Frontal cortex (tissue), 4 donors: ENCODE measurements around the gene ANAPC2. TPM values are rescaled to one million over a fixed set of nuclear protein-coding genes. Genes with fewer than 3 reads are reported as not detected.

ENCODE experiments used
- DNase-seq, 2 donors: peaks; one replicate each; pipeline ENCODE4 v3.0.0; 2012; ENCODE audit warnings: low spot score in 2 of 2
- FAIRE-seq: peaks from 2 replicates; lab custom pipeline; 2012; peaks lifted over from hg19 to GRCh38; lab: Jason Lieb, UNC
- total RNA-seq: library from RNA; depleted of rRNA; stranded (reverse); fragments of >200 nt; gene quantifications from one replicate; pipeline ENCODE4 v1.2.3, GENCODE V29; 2014
- donor health status: control.
- donor health status: control.
- donor health status: control.

ANAPC2 gene, protein sequence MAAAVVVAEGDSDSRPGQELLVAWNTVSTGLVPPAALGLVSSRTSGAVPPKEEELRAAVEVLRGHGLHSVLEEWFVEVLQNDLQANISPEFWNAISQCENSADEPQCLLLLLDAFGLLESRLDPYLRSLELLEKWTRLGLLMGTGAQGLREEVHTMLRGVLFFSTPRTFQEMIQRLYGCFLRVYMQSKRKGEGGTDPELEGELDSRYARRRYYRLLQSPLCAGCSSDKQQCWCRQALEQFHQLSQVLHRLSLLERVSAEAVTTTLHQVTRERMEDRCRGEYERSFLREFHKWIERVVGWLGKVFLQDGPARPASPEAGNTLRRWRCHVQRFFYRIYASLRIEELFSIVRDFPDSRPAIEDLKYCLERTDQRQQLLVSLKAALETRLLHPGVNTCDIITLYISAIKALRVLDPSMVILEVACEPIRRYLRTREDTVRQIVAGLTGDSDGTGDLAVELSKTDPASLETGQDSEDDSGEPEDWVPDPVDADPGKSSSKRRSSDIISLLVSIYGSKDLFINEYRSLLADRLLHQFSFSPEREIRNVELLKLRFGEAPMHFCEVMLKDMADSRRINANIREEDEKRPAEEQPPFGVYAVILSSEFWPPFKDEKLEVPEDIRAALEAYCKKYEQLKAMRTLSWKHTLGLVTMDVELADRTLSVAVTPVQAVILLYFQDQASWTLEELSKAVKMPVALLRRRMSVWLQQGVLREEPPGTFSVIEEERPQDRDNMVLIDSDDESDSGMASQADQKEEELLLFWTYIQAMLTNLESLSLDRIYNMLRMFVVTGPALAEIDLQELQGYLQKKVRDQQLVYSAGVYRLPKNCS
- total RNA-seq = 22.4 TPM

DNA sequence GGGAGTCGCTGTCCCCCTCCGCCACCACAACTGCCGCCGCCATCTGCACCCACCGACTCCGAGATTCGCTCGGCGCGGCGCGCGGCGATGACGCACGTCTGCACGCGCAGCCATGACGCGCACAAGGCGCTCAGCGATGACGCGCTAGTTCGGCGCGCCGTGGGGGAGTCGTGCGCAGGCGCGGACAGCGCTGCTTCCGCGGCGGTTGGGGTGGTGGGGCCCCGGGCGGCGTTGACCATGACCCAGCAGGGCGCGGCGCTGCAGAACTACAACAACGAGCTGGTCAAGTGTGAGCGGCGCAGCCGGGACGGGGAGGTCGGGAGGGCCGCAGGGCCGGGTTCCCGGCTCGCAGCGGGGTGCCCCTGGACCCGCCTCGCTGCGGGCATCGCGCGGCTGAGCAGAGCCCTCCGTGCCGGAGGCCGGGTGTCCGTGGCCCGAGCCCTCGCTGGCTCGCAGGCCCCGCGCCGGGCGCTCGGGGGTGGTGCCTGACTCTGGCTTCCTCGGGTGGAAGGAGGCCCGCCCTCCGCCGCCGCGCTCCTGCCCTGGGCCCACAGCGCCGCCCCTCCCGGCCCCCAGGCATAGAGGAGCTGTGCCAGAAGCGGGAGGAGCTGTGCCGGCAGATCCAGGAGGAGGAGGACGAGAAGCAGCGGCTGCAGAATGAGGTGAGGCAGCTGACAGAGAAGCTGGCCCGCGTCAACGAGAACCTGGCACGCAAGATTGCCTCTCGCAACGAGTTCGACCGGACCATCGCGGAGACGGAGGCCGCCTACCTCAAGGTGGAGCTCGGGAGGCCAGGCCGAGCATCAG, at the start of gene ANAPC2, which contains the start of gene SSNA1:
TSS of gene ANAPC2 (minus strand) at position 71 of the 807 bp plus-strand sequence. CDS start at position 43, 28 bp downstream.
TSS of gene SSNA1 (plus strand) at position 187 of the 807 bp plus-strand sequence. CDS start at position 238, 51 bp downstream.
- peak; percentile 95 for DNase-seq
- no peak for FAIRE-seq

DNA sequence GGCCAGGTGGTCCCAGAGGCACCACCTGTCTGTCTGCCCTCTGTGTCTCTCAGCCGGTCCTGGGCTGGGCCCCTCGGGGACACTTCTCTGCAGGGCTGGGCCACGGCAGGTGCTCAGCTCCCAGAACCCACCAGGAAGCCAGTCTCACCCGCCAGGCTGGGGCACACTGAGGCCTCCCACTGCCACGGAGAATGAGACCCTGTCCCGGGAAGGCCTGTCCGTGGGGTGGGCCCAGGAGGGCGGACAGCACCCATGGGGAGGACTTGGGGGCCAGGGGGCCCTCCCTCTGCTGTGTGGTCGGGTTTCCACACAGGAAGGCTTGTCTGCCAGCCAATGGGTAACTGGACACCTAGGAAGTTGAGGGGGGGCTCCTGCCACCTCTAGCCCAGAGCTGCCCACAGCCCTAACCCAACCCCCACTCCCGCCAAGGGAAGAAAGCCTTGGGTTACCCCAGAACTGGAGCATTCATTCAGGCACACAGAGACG, 48.6 kb upstream of the ANAPC2 start:
- FAIRE-seq (no peak), DNase-seq (no peak)

DNA sequence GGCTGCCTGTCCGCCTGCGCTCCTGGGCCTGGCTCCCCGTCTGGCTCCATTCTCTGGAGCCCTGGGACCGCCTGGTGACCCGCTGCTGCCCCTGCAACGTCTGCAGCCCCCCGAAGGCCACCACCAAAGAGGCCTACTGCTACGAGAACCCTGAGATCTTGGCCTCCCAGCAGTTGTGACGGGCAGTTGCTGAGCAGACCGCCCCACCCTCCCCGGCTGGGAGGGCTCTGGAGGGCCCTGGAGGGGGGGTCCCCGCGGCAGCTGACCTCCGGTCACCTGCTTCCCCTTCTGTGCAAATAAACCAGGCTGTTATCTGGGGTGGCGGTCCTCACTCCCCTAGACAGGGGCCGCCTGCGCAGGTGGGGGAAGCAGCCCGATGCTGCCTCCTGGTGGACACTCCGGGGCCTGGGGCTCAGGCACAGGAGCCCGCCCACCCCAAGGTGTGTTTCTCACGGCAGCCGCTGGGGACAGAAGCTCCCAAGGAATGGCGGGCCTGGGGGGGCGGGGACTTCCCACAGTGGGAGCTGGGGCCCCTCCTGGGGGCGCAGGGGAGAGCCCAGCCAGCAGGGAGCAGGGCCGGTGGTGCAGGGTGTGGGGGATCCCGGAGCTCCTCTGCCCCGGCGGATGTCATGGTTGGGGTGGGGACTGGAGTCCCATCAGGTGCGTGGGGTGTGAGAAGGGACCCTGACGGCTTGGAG, 48.0 kb upstream of the ANAPC2 start:
- DNase-seq (peak; percentile 90 to 98), FAIRE-seq (no peak)

DNA sequence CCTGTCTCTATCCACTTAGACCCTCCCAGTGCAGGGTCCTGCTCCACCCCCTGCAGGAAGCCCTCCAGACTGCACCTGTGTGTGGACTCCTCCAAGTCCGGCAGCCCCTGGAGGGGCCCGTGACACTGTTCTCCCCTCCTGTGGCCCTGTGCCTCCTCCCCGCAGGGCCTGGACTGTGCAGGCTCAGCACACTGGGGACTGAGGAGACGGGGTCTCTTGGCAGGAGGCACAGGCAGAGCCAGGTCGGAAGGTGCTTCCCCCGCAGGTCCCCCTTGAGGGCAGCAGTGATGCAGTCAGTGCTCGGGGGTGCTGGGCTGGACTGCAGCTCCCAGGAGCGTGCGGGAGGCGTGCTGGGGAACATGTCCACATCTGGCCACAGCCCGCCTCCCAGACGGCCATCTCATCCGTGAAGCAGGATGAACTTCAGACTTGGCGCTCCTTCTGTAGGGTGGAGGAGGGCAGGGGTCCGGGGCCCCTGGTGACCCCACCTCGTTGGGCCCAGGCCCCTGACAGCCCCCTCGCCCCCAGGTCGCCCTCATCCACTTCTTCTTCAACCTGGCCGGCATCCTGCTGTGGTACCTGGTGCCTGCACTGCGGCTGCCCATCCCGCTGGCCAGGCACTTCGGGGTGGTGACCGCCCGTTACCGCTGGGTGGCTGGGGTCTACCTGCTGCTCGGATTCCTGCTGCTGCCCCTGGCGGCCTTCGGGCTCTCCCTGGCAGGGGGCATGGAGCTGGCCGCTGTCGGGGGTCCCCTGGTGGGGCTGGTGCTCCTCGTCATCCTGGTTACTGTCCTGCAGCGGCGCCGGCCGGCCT, 47.3 kb upstream of the ANAPC2 start:
- no peak for DNase-seq

DNA sequence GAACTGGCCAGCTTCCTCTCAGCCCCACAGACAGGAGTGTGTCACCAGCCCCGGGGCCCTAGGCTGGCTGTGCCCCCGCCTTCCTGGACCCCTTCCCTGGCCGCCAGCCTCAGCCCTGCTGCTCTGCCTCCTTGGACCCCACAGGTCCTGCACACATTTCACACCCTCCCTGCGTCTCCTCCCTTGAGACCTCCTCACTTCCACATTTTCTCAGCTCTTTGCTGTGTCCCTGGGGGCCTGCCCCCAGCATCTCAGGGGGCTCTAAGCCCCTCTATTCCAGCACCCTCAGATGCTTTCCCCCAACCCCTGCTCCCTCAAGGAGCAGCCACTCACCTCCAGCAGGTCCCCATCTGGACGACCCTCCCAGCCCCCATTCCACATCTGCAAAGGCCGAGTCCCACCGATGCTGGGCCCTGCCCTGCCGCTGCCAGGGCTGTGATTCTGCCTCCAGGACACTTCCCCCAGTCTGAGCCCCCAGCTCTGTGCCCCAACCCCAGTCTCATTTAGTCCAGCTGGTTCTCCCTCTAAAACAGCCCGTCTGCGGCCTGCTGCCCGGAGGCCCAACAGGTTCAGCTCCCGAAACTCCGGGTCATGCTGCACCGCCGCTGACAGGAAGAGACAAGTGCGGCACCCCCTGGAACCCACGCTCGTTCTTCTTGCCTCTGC, 46.5 kb upstream of the ANAPC2 start:
- DNase-seq (no peak), FAIRE-seq (no peak)

More for the DNA sequence above, 47.3 kb upstream of the ANAPC2 start:
- no peak for FAIRE-seq

DNA sequence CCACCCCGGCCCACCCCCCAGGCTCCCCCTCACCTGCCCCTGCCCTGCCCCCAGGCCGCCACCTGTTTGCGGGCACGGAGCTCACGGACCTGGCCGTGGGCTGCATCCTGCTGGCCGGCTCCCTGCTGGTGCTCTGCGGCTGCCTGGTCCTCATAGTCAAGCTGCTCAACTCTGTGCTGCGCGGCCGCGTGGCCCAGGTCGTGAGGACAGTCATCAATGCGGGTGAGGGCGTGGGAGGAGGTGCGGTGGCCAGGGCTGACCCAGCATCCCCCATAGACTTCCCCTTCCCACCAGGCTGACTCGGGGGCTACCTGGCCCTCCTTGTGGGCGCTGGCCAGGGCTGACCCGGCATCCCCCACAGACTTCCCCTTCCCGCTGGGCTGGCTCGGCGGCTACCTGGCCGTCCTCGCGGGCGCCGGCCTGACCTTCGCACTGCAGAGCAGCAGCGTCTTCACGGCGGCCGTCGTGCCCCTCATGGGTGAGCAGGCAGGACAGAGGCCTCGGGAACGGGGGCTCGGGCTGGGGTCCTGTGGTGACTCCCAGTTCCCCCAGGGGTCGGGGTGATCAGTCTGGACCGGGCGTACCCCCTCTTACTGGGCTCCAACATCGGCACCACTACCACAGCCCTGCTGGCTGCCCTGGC, 45.8 kb upstream of the ANAPC2 start:
- FAIRE-seq (no peak), DNase-seq (no peak)

DNA sequence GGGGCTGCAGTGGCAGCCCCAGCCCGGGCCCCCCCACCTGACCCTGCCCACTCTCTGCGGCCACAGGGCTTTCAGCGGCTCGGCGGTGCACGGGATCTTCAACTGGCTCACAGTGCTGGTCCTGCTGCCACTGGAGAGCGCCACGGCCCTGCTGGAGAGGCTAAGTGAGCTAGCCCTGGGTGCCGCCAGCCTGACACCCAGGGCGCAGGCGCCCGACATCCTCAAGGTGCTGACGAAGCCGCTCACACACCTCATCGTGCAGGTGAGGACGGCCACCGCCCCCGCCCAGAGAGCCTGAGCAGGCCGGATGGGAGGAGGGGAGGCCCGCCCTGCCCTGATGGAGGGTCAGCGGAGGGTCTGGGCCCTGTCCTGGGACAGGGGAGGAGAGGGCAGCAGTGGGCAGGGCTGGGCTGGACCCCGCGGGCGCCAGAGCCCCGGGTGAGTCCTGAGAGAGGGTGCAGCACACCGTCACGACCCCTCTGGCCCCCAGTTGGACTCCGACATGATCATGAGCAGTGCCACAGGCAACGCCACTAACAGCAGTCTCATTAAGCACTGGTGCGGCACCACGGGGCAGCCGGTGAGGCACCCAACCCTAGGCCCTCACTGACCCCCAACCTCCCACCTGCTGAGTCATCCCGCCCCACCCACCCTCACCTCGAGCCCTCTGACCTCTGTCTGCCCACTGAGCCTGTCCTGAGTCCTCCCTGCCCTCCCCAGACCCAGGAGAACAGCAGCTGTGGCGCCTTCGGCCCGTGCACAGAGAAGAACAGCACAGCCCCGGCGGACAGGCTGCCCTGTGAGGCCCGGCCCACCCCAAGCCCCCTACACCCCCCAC, 45.0 kb upstream of the ANAPC2 start:
- DNase-seq (no peak), FAIRE-seq (no peak)

DNA sequence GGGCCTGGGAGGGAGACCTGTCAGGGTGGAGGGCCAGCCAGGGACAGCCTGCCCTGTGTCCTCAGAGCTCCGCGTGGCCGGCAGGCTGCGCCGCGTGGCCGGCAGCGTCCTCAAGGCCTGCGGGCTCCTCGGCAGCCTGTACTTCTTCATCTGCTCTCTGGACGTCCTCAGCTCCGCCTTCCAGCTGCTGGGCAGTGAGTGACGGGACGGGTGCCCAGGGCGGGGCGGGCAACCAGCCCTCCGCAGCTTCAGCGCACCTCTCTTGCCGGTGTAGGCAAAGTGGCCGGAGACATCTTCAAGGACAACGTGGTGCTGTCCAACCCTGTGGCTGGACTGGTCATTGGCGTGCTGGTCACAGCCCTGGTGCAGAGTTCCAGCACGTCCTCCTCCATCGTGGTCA, 44.1 kb upstream of the ANAPC2 start:
- DNase-seq = no peak
- no peak for FAIRE-seq

DNA sequence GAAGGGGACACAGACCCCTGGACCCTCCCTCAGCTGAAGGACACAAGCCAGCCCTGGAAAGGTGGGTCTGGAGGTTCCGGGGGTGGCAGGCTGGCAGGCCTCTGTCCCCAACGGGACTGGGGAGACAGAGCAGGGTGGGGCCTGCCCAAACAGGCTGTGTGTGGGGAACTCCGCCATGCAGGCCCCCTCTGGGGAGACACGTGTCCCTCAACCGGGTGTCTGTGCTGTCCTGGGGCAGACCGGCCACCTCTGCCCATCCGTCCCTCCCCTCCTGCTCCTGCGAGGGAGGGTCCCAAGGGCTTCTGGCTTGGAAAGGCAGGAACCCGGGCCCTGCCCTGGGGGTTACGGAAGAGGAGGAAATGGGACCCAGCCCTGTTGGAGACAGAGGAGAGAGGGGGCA, 43.7 kb upstream of the ANAPC2 start:
- DNase-seq (no peak), FAIRE-seq (no peak)

DNA sequence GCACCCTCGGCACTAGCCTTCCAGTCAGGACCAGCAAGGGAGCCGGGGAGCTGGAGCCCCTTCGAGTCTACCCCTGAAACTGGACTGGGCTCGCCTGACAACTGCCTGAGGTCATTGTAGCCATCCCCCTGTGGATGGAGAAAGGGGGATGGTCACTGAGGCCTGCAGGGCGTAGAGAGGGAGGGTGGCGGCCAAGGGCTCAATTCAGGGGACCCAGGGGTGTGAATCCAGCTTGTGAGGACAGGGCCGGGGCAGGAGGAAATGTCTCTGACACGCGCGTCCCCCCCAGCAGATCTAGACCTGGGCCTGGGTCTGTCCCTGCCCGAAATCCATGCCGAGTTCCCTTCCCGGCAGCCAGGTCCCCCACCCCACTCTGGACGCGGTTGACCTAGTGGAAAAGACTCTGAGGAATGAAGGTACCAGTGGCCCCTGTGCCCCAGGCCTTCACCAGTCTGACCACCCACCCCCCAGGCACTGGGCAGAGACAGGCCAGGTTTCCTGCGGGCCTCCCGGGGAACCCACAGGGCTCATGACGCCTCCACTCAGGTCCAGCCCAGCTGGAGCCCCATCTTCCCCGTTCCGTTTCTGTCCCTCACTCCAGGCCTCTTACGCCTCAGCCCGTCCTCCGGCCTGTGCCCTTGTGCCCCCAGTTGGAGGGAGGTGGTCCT, 43.1 kb upstream of the ANAPC2 start:
- no peak for DNase-seq
- no peak for FAIRE-seq

DNA sequence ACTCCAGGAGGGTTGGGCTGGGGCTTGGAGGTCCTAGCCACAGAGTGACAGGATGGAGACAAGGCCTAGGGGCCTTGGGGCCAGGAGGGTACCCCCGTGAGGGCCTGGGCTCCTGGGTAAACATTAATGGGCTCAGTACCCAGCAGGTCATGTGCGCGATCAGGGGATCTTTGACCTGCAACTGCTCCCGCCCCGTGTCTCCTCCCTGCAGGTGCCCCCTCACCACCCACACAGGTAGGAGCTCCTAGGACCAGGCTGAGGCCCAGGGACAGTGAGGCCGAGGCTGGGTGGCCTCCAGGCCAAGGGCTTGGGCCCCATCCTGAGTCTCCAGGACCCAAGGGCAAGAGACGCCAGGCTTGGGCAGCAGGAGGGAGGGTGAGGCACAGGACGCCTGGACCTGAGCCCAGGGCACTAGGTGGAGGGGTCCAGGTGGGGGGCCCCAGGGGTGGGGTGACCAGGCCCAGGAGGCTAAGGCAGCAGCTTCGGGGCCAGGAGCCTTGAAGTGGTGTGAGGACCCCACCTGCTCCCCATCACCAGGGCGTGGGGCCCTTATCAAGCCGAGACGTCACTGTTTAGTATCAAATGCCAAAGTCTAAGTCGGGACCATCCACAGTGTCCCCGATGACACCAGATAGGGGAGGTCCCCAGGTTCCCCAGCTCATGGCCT, 42.5 kb upstream of the ANAPC2 start, which contains the start of gene SLC34A3:
TSS of gene SLC34A3 (plus strand) at position 197 of the 667 bp plus-strand sequence. CDS start 802 bp downstream, outside the sequence.
- FAIRE-seq = no peak
- no peak for DNase-seq

DNA sequence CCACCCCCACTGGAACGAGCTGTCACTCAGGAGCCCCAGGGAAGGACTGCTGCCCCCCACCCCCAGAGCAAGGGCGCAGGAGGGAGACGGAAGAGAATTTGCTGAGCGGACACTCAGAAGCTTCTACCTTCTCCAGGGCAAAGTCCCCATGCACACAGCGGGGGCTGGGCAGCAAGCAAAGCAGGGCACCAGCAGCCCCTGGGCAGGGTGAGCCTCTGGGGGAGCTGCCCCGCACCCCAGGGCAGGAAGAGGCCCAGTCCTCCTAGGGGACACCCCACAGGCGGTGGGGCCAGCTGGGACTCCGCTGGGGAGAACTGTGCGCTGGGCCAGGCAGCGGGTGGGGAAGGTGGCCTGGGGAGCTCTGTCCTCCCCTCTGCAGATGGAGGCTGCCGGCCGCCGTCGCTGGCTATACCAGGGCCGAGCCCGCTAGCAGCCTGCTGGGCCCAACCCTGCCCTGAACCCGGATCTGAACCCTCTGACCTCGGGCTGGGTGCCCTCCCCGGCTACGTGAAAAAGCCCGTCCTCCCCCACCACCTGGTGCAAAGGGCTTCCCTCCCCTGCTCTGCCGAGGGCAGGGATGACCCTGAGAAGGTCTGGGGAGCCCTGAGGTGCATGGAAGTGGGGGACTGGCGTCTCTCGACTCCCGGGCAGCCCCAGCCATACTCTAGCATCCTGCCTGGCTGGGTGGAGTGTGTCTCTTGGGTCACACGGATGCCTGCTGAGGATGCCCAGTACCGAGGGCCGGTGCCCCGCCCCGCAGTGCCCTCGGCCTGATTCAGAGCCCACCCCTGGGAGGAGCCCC, 41.7 kb upstream of the ANAPC2 start:
- no peak for DNase-seq

DNA sequence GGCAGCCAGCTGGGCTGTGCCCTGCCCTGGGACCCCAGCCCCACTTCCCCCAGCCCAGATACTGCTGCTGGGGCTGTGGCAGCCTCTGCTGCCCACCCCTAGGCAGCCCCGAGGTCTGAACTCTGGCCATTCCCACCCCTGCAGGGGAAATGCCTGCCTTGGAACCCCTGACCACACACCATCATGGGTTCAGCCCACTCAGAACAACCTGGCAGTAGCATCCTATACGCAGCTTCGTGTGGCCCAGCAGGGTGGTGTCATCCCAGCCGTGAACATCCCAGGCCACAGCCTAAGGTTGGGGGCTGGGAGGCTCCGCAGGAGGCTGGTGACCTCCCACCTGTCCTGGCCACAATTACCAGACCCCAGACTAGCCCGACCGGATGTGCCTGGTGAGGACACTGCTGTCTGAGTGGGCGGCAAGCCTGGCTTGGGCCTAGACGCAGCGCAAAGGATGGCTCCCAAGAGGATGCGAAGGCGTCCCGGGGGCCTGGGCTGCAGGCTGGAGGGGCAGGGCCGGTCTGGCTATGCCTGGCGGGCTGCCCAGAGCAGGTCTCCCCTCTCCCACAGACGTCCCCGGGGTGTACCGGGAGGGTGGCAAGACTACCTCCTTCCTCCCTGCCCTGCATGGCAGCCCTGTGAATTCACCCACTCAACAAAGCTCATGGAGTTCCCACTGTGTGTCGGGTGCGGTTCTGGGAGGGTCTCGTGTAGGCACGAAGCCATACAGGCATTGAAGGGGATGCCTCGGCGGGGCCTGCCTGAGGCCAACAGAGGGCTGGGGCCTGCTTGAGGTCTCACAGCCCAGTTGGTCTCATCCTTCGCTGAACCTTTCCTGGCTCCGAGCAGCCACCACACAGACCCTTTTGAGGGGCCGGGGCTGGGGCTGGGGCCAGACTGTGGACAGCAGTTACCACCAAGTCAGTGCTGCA, 40.9 kb upstream of the ANAPC2 start:
- DNase-seq (no peak), FAIRE-seq (no peak)

More for the DNA sequence above, 41.7 kb upstream of the ANAPC2 start:
- no peak for FAIRE-seq
